ENCODE results near the gene CAMSAP2.

Gene CAMSAP2

DNA sequence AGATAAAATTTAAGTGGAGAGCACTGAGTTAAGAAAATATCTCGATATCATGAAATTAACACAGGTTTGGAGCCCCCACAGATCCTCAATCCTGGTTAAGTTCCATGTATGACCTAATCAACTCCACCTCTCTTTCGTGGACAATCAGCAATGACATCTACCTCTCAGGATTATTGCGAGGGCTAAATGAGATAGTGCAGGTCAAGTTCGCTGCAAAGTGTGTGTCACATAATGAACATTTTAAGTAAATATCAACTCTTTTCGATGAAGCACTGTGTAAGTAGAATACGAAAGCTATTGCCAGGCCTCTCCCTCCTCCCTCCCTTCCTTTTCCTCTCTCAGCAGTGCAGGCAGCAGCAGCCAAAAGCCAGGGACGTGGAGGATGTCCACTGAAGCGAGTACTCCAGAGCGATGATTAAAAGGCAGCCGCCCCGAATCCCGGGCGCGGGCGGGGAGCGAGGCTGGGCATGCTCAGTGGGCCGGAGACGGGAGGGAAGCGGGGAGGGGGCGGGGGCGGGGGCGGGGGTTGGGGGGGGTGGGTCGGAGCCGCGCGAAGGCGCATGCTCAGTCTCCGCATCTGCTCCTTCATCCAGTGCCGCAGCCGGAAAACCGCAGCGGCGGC, at the start of gene CAMSAP2:
TSS of gene CAMSAP2 (plus strand) at position 567 of the 622 bp plus-strand sequence. CDS start 935 bp downstream, outside the sequence.
- DNase-seq (ENCODE audit: low read depth in 2 of 2, low spot score in 1 of 2): peak; percentile 17 to 52

GRCh38 chr1:200692316-200692715, 46.4 kb upstream of the CAMSAP2 start:
- DNase-seq (ENCODE audit: low read depth in 2 of 2, low spot score in 1 of 2): no peak

GRCh38 chr1:200693327-200693726, 45.4 kb upstream of the CAMSAP2 start:
- no peak for DNase-seq (ENCODE audit: low read depth in 2 of 2, low spot score in 1 of 2)

DNA sequence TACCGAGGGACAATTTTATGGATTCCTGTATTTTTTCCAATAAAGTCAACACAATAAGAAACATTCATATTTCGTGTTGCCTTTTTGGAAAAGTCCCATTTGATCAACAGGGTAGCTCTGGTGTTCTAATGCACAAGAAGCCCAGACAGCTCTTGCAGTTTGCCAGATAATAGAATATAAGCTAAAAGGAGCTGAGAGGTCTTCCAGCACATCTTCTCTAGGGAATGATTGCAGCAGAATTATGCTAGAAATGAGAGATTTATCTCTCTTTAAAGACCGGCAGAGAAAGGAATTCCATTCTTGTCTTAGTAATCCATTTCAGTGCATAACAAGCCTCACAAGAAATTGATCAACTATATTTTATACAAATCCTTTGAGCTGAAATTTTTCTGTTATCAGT, 44.0 kb upstream of the CAMSAP2 start:
- no peak for DNase-seq (ENCODE audit: low read depth in 2 of 2, low spot score in 1 of 2)

- DNase-seq (ENCODE audit: low read depth in 2 of 2, low spot score in 1 of 2): no peak
Measured at GRCh38 chr1:200699871-200700270, 38.8 kb upstream of the CAMSAP2 start.

DNA sequence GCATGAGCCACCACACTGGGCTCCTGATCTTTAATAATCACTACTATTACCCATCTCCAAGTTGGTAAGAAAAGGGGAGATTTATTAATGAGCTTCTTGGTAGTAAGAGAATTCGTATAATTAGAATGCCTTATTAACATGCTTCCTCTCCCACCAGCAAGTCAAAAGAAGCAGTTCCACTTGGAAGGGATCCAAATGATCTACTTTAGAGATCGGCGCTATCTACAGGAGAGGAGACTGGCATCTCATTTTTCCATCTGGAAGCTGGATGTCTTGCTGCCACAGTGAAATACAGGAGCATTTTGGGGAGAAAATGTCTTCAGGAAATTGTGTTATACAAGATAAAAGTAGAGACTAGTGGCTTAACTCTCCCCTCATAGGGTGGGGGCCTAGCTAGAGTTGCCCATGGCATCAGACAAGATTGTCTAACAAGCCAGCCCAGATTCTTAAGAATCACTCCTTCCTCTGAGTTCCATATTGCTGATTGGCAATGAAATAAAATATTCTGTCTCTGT, 33.6 kb upstream of the CAMSAP2 start:
- no peak for DNase-seq (ENCODE audit: low read depth in 2 of 2, low spot score in 1 of 2)

DNA sequence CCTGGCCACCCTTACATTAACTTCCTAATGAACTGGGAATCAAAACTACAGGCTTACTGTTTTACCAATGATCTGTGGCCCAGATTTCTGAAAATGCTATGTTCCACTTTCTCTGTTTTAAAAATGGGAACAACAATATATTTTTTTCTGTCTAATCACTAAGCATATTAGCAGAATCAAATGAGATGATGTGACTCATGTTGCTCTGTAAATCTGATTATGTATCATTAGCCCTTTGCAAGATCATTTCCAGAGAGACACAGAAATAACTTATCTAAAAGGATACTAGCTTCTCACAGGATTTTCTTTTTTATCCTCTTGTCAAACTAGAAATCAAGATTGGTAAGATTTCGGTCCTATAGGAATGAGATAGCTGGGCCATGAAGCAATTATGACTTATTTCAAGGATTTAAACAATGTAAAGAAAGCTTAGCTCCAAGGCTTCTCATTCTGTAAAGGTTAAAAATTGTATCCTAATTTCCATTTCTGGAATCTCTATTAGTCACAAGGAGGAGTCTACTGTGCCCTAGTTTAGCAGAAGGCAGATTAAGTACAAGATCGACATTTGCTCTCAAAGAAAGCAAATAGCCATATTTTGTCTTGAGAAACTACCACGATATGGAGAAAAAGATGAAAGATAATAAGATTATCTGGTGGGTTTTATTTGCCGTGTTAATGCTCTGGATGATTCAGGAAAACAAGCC, 32.4 kb upstream of the CAMSAP2 start:
- DNase-seq (ENCODE audit: low read depth in 2 of 2, low spot score in 1 of 2): no peak

- DNase-seq (ENCODE audit: low read depth in 2 of 2, low spot score in 1 of 2): no peak
Measured at GRCh38 chr1:200707116-200707515, 31.6 kb upstream of the CAMSAP2 start.

DNA sequence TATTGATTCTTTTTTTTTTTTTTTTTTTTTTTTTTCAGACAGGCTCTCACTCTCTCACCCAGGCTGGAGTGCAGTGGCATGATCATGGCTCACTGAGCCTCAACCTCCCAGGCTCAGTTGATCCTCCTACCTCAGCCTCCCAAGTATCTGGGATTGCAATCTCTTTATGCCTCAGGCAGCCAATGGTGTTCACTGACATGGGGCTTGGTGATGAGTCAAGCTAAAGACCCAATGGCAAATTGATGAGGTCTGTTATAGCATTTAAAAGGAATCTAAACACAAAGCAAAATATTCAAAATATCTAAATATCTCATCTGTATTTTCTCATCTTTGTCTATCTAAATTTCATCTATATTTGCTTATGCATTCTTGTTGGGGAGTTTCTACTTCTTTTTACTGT, 30.5 kb upstream of the CAMSAP2 start:
- no peak for DNase-seq (ENCODE audit: low read depth in 2 of 2, low spot score in 1 of 2)

- DNase-seq (ENCODE audit: low read depth in 2 of 2, low spot score in 1 of 2): no peak
Measured at GRCh38 chr1:200708769-200709168, 29.9 kb upstream of the CAMSAP2 start.

- DNase-seq (ENCODE audit: low read depth in 2 of 2, low spot score in 1 of 2): no peak
Measured at GRCh38 chr1:200710166-200710565, 28.5 kb upstream of the CAMSAP2 start.

DNA sequence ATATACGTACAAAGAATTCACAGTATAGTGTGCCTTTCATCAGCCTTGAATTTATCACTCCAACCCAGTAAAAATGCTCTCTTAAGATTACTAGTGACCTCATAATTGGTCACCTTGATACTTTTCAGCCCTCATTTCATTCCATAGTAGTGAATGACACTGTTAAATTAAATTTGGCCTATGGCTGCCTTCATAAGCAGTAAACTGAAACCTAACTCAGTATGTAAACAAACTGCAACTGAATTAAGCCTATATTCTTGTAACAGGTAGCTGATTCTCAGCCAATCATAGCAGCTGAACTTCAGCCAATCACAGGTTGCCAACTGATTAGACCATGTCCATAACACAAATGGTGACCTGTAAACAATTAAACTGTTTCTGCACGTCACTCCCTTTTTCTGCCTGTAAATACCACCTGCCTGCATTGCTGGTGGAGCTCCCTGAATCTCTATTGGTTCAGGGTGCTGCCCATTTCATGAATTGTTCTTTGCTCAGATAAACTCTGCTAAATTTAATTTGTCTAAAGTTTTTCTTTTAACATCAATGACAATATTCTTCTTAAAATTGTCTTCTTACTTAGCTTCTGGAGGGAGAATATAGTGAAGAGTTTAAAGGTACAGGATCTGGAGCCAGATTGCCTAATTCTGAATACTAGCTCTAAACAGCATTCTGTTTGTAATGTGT, 24.0 kb upstream of the CAMSAP2 start:
- no peak for DNase-seq (ENCODE audit: low read depth in 2 of 2, low spot score in 1 of 2)

DNA sequence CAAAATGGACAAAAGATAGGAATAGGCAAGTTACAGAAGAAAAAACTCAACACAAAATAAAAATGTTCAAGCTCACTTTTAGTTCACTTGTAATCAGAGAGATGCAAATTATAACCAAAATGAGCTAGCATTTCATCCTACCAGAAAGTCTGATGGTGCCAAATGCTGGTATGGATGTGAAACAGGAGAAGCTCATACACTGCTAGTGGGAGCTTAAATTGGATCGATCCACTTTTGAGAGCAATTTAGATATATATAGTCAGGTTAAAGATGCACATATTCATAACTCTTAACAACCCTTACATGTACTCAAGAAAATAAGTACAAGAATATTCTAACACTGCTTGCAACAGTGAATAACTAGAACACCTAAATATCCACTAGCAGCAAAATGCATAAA, 18.5 kb upstream of the CAMSAP2 start:
- DNase-seq (ENCODE audit: low read depth in 2 of 2, low spot score in 1 of 2): no peak

- no peak for DNase-seq (ENCODE audit: low read depth in 2 of 2, low spot score in 1 of 2)
Measured at GRCh38 chr1:200724064-200724463, 14.6 kb upstream of the CAMSAP2 start.

GRCh38 chr1:200727257-200727656, 11.4 kb upstream of the CAMSAP2 start:
- DNase-seq (ENCODE audit: low read depth in 2 of 2, low spot score in 1 of 2): no peak

DNA sequence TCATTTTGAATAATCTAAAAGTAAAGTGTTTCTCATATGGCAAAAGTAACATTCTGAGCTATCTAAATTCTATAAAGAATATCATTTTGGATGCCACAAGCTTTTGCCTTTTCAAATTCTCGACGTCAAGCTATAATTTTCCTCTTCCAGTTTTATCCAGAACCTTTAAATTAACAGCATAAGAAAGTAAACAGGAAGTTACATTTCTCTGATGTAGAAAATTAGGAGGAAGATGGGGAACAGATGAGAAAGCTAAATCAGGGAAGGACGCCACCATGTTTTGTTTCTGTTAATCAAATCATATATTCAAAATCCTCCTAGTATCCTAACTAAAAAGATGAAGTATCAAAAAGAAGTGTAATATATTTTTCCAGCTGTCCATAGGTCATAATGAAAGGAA, 8.8 kb upstream of the CAMSAP2 start:
- no peak for DNase-seq (ENCODE audit: low read depth in 2 of 2, low spot score in 1 of 2)

DNA sequence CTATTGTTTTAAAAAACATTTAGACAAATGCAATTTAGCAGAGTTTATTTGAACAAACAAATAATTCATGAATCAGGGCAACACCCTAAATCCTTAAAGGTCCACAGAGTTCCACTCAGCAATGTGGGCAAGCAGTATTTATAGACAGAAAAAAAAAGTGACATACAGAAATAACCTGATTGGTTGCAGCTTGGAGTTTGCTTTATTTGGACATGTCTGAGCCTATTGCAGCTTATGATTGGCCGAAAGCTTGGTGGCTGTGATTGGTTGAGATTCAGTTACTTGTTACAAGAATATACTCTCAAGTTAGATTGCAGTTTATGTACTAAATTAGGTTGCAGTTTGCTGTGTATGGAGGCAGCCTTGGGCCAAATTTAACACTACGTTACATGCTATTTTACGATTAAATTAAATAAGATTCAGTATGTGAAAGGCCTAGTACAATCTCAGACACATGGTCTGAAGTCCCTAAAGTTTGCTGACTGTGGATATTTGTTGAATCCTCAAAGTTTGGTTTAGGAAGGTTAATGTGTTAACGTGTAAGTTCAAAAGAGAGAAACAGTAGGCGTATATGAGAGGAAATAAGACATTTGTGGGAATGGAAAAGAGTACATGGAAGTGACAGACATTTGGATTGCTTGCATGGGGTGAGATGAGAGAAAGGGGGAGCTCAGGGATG, 6.9 kb upstream of the CAMSAP2 start:
- no peak for DNase-seq (ENCODE audit: low read depth in 2 of 2, low spot score in 1 of 2)

DNA sequence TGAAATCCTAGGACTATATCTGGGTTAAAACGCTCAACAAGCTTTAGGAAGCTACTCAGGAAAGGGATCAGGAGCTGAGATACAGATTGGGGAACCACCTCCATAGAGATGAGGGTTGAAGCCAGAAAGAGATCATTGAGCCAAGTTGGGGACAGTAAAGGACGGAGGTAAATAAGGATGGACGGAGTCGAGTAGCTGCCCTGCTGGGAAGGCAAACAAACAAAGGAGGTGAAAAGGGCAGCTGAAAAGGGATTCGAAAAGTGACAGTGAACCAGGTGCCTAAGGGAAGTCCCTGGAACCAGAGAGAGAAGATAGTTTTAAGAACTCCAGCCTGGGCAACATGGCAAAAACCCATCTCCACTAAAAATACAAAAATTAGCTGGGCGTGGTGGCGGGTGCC, 6.3 kb upstream of the CAMSAP2 start:
- DNase-seq (ENCODE audit: low read depth in 2 of 2, low spot score in 1 of 2): no peak

DNA sequence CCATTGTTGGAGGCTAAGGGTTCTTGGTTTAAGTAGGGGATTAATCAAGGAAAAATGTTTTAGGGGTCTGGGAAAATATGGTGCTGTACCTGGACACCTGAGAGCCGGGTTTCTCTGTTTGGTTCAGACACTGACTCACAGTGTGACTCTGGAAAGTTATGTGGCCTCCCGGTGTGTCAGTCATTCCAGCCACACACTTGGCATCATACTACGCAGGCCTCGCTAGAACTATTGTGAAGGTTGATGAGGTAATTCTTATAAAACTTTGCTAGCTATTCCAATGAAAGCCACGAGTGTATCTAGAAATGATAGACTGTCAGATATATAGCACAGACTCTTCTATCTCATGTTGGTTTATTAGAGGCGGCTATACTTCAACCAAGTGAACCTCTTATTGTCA, 4.8 kb upstream of the CAMSAP2 start:
- DNase-seq (ENCODE audit: low read depth in 2 of 2, low spot score in 1 of 2): no peak

- no peak for DNase-seq (ENCODE audit: low read depth in 2 of 2, low spot score in 1 of 2)
Measured at GRCh38 chr1:200737647-200738291, 924 bp upstream of the CAMSAP2 start.

Measured in stimulated activated CD8-positive, alpha-beta memory T cell treated with anti-CD3 and anti-CD28 coated beads, Interleukin-4, amount 100 ng/mL, for 4 hours (primary cell).